22Rv1 (cell line): Measurements from ENCODE around the gene SNX6.
"Not testable (repeated sequence)": the region's sequence is repeated elsewhere in the genome, so short reads cannot be mapped to it uniquely, and the experiment has no call there.

Source experiments
- ZFX ChIP-seq: fragments of 450-650 bp; IDR thresholded peaks from 2 replicates; pipeline ENCODE4 v1.6.1; 2017; ENCODE audit warnings: antibody characterized with exemption, borderline replicate concordance
- TF ChIP-seq, protein P1 (sequence below): fragments of 450-650 bp; IDR thresholded peaks from 2 replicates; pipeline ENCODE4 v1.5.1; 2017; ENCODE audit warnings: mild to moderate bottlenecking

- TF ChIP-seq, protein P1, sequence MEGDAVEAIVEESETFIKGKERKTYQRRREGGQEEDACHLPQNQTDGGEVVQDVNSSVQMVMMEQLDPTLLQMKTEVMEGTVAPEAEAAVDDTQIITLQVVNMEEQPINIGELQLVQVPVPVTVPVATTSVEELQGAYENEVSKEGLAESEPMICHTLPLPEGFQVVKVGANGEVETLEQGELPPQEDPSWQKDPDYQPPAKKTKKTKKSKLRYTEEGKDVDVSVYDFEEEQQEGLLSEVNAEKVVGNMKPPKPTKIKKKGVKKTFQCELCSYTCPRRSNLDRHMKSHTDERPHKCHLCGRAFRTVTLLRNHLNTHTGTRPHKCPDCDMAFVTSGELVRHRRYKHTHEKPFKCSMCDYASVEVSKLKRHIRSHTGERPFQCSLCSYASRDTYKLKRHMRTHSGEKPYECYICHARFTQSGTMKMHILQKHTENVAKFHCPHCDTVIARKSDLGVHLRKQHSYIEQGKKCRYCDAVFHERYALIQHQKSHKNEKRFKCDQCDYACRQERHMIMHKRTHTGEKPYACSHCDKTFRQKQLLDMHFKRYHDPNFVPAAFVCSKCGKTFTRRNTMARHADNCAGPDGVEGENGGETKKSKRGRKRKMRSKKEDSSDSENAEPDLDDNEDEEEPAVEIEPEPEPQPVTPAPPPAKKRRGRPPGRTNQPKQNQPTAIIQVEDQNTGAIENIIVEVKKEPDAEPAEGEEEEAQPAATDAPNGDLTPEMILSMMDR, result not testable (repeated sequence)
- TF ChIP-seq ZFX, result not testable (repeated sequence)
Observed at GRCh38 chr14:34520304-34520970, 109.5 kb downstream of the SNX6 start.
